Mesodermal cell (in vitro differentiated cells): ENCODE measurements around the gene NAA35.
"Not testable (repeated sequence)": the region's sequence is repeated elsewhere in the genome, so short reads cannot be mapped to it uniquely, and the experiment has no call there.

Source experiments
- H3K27ac ChIP-seq: 2 replicates; pipeline ENCODE4 v1.7.0; 2013; ENCODE audit warnings: mild to moderate bottlenecking, low read depth, low read length, moderate library complexity; ENCODE audit not compliant: severe bottlenecking
- H3K36me3 ChIP-seq: 2 replicates; pipeline ENCODE4 v1.7.1; 2013; ENCODE audit warnings: mild to moderate bottlenecking, low read length, moderate library complexity; ENCODE audit not compliant: control insufficient read depth, insufficient read depth
- H3K4me1 ChIP-seq: one replicate; pipeline ENCODE4 v1.7.1; 2013; ENCODE audit warnings: mild to moderate bottlenecking, low read length; ENCODE audit not compliant: insufficient read depth, control insufficient read depth, poor library complexity, severe bottlenecking
- H3K4me3 ChIP-seq: 2 replicates; pipeline ENCODE4 v1.7.0; 2013; ENCODE audit warnings: low read length, control low read depth, mild to moderate bottlenecking; ENCODE audit not compliant: insufficient read depth, poor library complexity, severe bottlenecking; ENCODE audit errors: extremely low read depth
- H3K9me3 ChIP-seq: 2 replicates; pipeline ENCODE4 v1.7.1; 2013; ENCODE audit warnings: mild to moderate bottlenecking, low read length, moderate library complexity; ENCODE audit not compliant: control insufficient read depth
- WGBS, 2 experiments: methylation state at CpG; one replicate each; pipeline ENCODE4 v1.1.5; 2013; ENCODE audit warnings: missing lambda C conversion rate in 2 of 2; ENCODE audit not compliant: insufficient coverage in 2 of 2; 5-methylcytosine and 5-hydroxymethylcytosine counted together

NAA35 gene

DNA sequence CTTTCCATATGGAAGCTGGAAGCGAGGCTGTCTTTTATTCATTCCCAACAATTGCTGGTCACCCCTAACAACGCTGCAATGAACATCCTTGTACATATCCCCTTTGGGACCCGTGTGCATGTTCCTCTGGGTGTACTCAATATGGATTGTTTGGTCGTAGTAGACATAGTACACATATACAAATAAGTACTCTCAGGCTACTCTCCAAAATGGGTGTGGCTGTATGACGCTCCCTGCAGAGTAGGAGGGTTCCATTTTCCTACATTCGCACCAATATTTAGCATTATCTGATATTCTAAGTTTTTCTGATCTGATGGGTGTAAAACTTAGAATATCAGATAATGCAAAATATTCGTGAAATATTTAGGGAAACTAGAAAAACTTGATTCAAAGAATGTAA lies 23.2 kb upstream of the NAA35 start:
- no peak overlapping the region for H3K4me3 ChIP-seq
- no peaks in the 10 kb centered on the region for H3K9me3 ChIP-seq
- H3K27ac ChIP-seq, result no peak overlapping the region
- WGBS, 2 experiments, result 90 to 100% methylated on average over 1 to 2 of the region's 7 CpGs
- H3K36me3 ChIP-seq, result no peaks in the 10 kb centered on the region
- no peaks in the 10 kb centered on the region for H3K4me1 ChIP-seq

- no peak overlapping the region for H3K27ac ChIP-seq
- no peaks in the 10 kb centered on the region for H3K4me1 ChIP-seq
- H3K36me3 ChIP-seq, result no peaks in the 10 kb centered on the region
- 80 to 93% methylated on average over 1 to 2 of the region's 5 CpGs for WGBS, 2 experiments
- H3K9me3 ChIP-seq, result no peaks in the 10 kb centered on the region
- H3K4me3 ChIP-seq, result no peak overlapping the region
Observed at GRCh38 chr9:85925493-85925892, 15.5 kb upstream of the NAA35 start.

DNA sequence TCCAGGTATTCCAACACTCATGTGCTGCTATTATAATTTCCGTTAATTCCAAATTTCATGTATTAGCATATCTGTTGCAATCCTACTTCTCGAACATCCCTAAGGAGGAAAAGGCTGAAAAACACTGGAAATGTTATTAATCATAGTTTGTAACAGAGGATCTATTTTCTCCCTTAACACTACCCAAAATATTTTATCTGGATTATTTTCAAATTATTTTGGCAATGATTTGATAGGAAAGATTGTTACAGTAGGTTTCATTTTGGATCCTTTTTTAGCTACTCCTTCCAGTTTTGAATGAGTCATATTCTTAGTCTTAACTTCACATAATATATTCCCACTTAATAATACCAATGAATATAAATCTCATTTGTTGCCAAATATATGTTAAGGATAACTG lies 13.9 kb upstream of the NAA35 start:
- WGBS, 2 experiments, result no CpG with 5 or more reads among the region's 2 CpGs
- Histone ChIP-seq H3K36me3 (no peaks in the 10 kb centered on the region), H3K4me3 (no peak overlapping the region), H3K27ac (no peak overlapping the region), H3K4me1 (no peaks in the 10 kb centered on the region), H3K9me3 (no peaks in the 10 kb centered on the region)

DNA sequence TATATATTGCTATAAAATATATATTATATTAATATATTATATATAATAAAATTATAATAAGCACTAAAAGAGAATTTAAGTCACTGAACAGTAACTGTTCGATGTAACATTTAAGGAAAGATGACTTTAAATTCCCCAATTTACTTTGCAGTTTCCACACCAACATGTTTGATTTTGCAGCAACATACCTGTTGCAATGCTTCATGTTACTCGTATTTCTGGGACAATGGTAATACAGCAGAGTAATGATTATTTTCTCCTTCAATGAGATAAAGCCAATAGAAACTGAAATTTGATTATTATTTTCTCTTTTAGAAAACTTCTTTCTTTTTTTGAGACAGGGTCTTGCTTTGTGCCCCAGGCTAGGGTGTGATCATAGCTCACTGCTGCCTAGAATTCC lies 9.5 kb upstream of the NAA35 start:
- Histone ChIP-seq H3K4me1 (no peaks in the 10 kb centered on the region), H3K9me3 (no peaks in the 10 kb centered on the region), H3K27ac (no peak overlapping the region), H3K36me3 (no peaks in the 10 kb centered on the region), H3K4me3 (no peak overlapping the region)
- 80 to 83% methylated on average over 1 of the region's 2 CpGs for WGBS, 2 experiments

GRCh38 chr9:85935950-85936349 lies 5.0 kb upstream of the NAA35 start:
- not testable (repeated sequence) for H3K27ac ChIP-seq, H3K4me3 ChIP-seq, H3K9me3 ChIP-seq, H3K36me3 ChIP-seq, H3K4me1 ChIP-seq
- 92 to 95% methylated on average over 4 to 13 of the region's 14 CpGs for WGBS, 2 experiments

DNA sequence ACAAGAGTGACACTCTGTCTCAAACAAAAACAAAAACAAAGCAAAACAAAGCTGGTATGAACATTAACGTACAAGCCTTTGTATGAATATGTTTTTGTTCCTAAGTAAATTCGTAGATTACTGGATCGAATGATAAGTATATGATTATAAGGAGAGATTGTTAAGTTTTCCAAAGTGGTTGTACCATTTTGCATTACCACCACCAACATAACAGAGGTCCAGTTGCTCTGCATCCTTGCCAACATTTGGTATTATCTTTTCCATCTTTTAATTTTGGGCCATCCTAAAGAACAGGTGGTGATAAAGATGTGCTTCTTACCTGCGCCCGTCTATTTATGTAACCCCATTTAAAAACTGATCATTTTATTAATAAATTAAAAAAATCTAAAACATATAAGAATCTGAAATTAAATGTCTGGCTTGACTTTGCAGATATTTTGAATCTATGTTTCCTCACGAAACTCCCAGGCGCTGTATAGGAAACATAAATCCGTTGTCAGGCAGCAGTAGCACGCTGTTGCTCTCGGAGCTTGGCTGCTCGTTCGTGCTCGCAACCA lies 593 bp upstream of the NAA35 start:
- peak overlapping the region; percentile 72 for H3K27ac ChIP-seq
- 2 to 3% methylated on average over 5 to 6 of the region's 13 CpGs for WGBS, 2 experiments

GRCh38 chr9:85941622-85941940 lies 635 bp downstream of the NAA35 start:
- Histone ChIP-seq H3K4me1 (peaks cover 5% of the 10 kb centered on the region), H3K36me3 (peaks cover 41% of the 10 kb centered on the region), H3K27ac (peak overlapping the region; percentile 87), H3K4me3 (peak overlapping the region; percentile 95), H3K9me3 (no peaks in the 10 kb centered on the region)
- 0% methylated on average over 2 to 7 of the region's 15 CpGs for WGBS, 2 experiments

More for the DNA sequence above, 593 bp upstream of the NAA35 start:
- Histone ChIP-seq H3K4me1 (peaks cover 5% of the 10 kb centered on the region), H3K9me3 (no peaks in the 10 kb centered on the region), H3K36me3 (peaks cover 31% of the 10 kb centered on the region), H3K4me3 (peak overlapping the region; percentile 95)

GRCh38 chr9:85941966-85942912 lies 1.3 kb downstream of the NAA35 start:
- Histone ChIP-seq H3K4me3 (peak overlapping the region; percentile 95), H3K36me3 (peaks cover 48% of the 10 kb centered on the region), H3K4me1 (peaks cover 5% of the 10 kb centered on the region), H3K9me3 (no peaks in the 10 kb centered on the region), H3K27ac (peak overlapping the region; percentile 87)
- WGBS, 2 experiments, result 72 to 80% methylated on average over 2 to 5 of the region's 8 CpGs

DNA sequence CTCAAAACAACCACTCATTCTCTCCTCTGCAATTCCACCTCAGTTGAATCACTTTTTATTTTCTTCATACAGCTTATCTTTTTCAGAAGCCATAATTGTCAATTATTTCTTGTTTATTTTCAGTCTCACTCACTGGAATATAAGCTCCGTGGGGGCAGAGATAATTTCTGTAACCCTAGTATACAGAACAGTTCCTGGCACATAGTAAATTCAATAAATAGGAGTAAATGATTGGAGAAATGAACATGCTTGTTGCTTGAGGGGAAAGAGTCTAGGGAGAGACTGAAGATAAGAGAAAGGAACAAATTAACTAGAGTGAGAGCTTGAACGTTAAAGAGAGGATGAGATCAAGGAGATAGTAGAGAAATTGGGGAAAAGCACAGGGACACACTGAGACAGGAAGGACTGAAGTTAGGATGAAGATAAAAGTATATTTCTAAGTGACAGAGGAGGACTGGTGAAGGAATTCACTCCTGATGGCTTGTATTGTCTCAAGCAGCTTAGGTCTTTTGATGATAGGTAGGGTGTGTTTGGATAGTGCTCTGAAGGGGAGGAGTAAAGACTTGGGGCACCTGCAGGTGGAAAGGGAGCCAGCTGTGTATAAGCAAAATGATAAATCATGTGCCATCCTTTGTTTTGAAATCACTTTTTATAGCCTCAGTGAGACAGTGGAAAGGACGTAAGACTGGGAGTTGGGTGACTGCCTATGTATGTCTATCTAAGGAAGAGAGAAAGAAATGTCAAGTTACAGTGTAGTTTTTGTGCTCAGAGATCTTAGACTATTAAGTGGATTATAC lies 2.2 kb downstream of the NAA35 start:
- H3K9me3 ChIP-seq, result no peaks in the 10 kb centered on the region
- 83 to 89% methylated on average over 2 of the region's 3 CpGs for WGBS, 2 experiments
- H3K4me3 ChIP-seq, result peak overlapping the region; percentile 95
- H3K4me1 ChIP-seq, result peaks cover 5% of the 10 kb centered on the region
- H3K36me3 ChIP-seq, result peaks cover 56% of the 10 kb centered on the region
- no peak overlapping the region for H3K27ac ChIP-seq

GRCh38 chr9:85943757-85944430 lies 2.9 kb downstream of the NAA35 start:
- Histone ChIP-seq H3K9me3 (no peaks in the 10 kb centered on the region), H3K36me3 (peaks cover 63% of the 10 kb centered on the region), H3K27ac (no peak overlapping the region), H3K4me3 (no peak overlapping the region), H3K4me1 (peaks cover 5% of the 10 kb centered on the region)
- WGBS, 2 experiments, result 100% methylated on average over 1 of the region's 1 CpG; no CpG with 5 or more reads in 1 of the 2 experiments
